Measurements from ENCODE around the gene CNEP1R1. TPM values are rescaled to one million over a fixed set of nuclear protein-coding genes. Genes with fewer than 3 reads are reported as not detected.

The CNEP1R1 gene
- total and polyA plus RNA-seq, 9 of the 15 experiments (the other 6 are each of a cell fraction or from before 2014, with no cell fraction given) = 7.6 to 20.1 (median 10.6) TPM

DNA sequence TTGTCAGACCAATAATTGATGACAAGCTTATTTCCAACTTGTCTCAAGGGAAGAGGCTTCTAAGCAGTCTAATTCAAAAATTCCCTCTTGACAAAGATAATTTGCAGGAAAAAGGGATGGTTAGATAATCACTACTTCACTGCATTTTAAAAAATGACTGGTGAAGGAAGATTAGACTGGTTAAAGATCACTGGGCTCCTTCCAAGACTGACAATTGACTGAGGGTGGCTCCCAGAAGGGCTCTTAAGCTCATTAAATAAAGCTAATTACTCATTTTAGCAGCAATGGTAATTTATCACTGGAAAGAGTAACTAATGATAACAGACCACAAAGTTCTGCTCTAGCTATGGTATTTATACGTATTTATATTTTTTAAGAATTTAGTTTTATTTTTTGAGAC lies 36.3 kb downstream of the CNEP1R1 start (continued):
- TF ChIP-seq, protein P1, sequence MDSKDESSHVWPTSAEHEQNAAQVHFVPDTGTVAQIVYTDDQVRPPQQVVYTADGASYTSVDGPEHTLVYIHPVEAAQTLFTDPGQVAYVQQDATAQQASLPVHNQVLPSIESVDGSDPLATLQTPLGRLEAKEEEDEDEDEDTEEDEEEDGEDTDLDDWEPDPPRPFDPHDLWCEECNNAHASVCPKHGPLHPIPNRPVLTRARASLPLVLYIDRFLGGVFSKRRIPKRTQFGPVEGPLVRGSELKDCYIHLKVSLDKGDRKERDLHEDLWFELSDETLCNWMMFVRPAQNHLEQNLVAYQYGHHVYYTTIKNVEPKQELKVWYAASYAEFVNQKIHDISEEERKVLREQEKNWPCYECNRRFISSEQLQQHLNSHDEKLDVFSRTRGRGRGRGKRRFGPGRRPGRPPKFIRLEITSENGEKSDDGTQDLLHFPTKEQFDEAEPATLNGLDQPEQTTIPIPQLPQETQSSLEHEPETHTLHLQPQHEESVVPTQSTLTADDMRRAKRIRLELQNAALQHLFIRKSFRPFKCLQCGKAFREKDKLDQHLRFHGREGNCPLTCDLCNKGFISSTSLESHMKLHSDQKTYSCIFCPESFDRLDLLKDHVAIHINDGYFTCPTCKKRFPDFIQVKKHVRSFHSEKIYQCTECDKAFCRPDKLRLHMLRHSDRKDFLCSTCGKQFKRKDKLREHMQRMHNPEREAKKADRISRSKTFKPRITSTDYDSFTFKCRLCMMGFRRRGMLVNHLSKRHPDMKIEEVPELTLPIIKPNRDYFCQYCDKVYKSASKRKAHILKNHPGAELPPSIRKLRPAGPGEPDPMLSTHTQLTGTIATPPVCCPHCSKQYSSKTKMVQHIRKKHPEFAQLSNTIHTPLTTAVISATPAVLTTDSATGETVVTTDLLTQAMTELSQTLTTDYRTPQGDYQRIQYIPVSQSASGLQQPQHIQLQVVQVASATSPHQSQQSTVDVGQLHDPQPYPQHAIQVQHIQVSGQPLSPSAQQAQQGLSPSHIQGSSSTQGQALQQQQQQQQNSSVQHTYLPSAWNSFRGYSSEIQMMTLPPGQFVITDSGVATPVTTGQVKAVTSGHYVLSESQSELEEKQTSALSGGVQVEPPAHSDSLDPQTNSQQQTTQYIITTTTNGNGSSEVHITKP (IDR thresholded peaks at IDR 0.05; ENCODE audit: partially characterized antibody) = peak; percentile 10

DNA sequence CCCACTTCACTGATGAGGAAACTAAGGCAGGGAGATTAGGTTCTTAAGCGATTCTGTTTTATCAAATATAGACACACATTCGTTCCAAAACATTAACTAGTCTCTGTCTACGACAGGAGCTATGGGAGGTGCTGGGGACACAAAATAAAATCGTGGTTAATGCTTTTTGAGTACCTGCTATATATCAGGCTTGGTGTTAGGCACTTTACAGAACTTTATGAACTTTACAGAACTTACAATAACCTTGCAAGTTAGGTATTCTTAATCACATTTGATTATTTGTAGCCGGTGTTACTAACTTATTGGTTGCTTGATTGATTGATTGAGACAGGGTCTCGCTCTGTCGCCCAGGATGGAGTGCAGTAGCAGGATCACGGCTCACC lies 40.2 kb downstream of the CNEP1R1 start:
- peak overlapping the region; percentile 99 for H3K4me2 ChIP-seq (ENCODE audit: insufficient read depth, low read length)
- intact Hi-C loops (cut with micrococcal nuclease) (loop anchor here (5.0 kb wide), 1 partner anchor 38 kb away; the partner anchor contains the start of gene CNEP1R1), in situ Hi-C loops (cut with MboI) (no loop called here)
- peaks cover 4% of the 10 kb centered on the region; the same call in 1 of the 2 replicates for H4K20me1 ChIP-seq (replicated peaks; ENCODE audit: control insufficient read depth, insufficient read depth, low read length)
- peaks cover 20% of the 10 kb centered on the region for H3K79me2 ChIP-seq (ENCODE audit: control insufficient read depth, insufficient read depth, low read length)
- peak overlapping the region; percentile 89 for H3K4me3 ChIP-seq
- H2AFZ ChIP-seq (ENCODE audit: low read depth, low read length) = peak overlapping the region; percentile 95
- ChIA-PET POLR2A (interaction anchor here (0.9 to 1.0 kb wide), 2 partner anchors 28 to 90 kb away, joined by 3 to 4 read pairs; no protein-coding TSS in a partner anchor), CTCF (ENCODE audit: low intra/inter-chr PET ratio) (no interaction called here)
- no peaks in the 10 kb centered on the region for H3K27me3 ChIP-seq (ENCODE audit: control insufficient read depth in 2 of 2, insufficient read depth in 2 of 2, low read length in 2 of 2)
- WGBS (ENCODE audit: insufficient coverage, low coverage, missing lambda C conversion rate) = 57% methylated on average over 8 of the region's 8 CpGs
- no peak for FAIRE-seq
- TF ChIP-seq BCOR (IDR thresholded peaks at IDR 0.05) = peak; percentile 64; the same call in 1 of the 2 replicates
- peak; percentile 77 for TF ChIP-seq RBM25 (IDR thresholded peaks at IDR 0.05; ENCODE audit: low read depth, low read length, severe bottlenecking)
- TF ChIP-seq RBM22 (IDR thresholded peaks at IDR 0.05; ENCODE audit: low read depth, low read length, poor library complexity, severe bottlenecking) = no peak
- TF ChIP-seq MYC (IDR thresholded peaks at IDR 0.05; ENCODE audit: low read depth, low read length) = no peak
- TF ChIP-seq MYC (CRISPR knock-in tag; IDR thresholded peaks at IDR 0.05; ENCODE audit: borderline replicate concordance, low read depth) = no peak
- no peak for ATAC-seq
- no peaks in the 10 kb centered on the region for H3K9me3 ChIP-seq (replicated peaks; ENCODE audit: control insufficient read depth, insufficient read depth, low read depth, low read length)
- DNase-seq (ENCODE audit: extremely low read depth in 1 of 4, low spot score in 3 of 4) = no peak
- H3K27ac ChIP-seq (ENCODE audit: extremely low read depth, low read depth, low read length) = peak overlapping the region; percentile 32; the same call in 2 of the 3 replicates
- no TSS peak for BruUV-seq (replicated peaks)
- no peaks in the 10 kb centered on the region for H3K9me1 ChIP-seq (ENCODE audit: control insufficient read depth, insufficient read depth, low read length)
- peaks cover 12 to 23% of the 10 kb centered on the region in 2 experiments; a peak in 4 of 5 replicates for H3K4me1 ChIP-seq (replicated peaks in 1 of 2; ENCODE audit: control insufficient read depth in 2 of 2, insufficient read depth in 2 of 2, low read length in 2 of 2)
- H3K36me3 ChIP-seq (ENCODE audit: control insufficient read depth, insufficient read depth, low read length) = peaks cover 22% of the 10 kb centered on the region
- peak overlapping the region; percentile 29 to 83; a peak in 2 of 4 replicates for H3K9ac ChIP-seq (ENCODE audit: insufficient read depth in 1 of 2, low read depth in 2 of 2, low read length in 2 of 2)
